ENCODE data around the gene ZNF292. TPM values are rescaled to one million over a fixed set of nuclear protein-coding genes. Genes with fewer than 3 reads are reported as not detected.

The ZNF292 gene
- total and polyA plus RNA-seq, 2 donors (not counting 3 experiments of a cell fraction or from before 2014, with no cell fraction given): 3.5 to 24.9 TPM

DNA sequence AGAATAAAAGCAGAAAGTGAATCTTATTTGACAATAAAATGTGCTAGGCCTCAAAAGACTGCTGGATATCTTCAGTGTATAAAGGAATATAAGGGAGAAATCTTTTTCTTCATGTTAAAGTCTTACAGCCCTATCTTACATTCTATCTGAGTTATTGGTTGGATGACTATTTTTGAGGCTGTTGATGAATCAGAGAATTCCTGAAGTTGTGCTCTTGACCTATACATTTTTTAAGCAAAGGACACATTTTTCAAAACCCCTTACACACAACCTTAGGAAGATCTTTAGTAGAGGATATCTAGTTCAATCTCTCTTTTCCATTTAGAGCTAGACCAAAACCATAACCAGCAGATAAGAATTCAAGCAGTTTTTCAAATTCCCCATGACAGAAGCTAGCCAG is 49.5 kb upstream of the ZNF292 start:
- no peak overlapping the region for H3K27ac ChIP-seq (ENCODE audit: insufficient read depth, low read depth, low read length)
- no peak overlapping the region for H3K9ac ChIP-seq (replicated peaks; ENCODE audit: extremely low read depth, insufficient read depth, low read length)
- H3K4me2 ChIP-seq (ENCODE audit: insufficient read depth, low read length): no peak overlapping the region
- H2AFZ ChIP-seq (ENCODE audit: low read depth, low read length): no peak overlapping the region
- no peaks in the 10 kb centered on the region for H3K4me1 ChIP-seq (ENCODE audit: control insufficient read depth, extremely low read depth, insufficient read depth, low read length)
- no peak for DNase-seq (ENCODE audit: low read depth, low spot score)
- dilution Hi-C loops (cut with MboI; ENCODE audit: extremely low pct_ligation_motif_present, low sequenced_read_pairs): no loop called here
- H3K9me3 ChIP-seq (replicated peaks; ENCODE audit: control insufficient read depth, insufficient read depth, low read length): no peaks in the 10 kb centered on the region
- no peaks in the 10 kb centered on the region for H3K27me3 ChIP-seq (ENCODE audit: control insufficient read depth in 2 of 2, insufficient read depth in 2 of 2, low read length in 2 of 2)
- no peak overlapping the region for H3K4me3 ChIP-seq (replicated peaks in 1 of 3; ENCODE audit: insufficient read depth in 1 of 3, low read depth in 1 of 3, low read length in 3 of 3)
- H3K36me3 ChIP-seq (ENCODE audit: control insufficient read depth in 2 of 2, extremely low read depth in 1 of 2, insufficient read depth in 2 of 2, low read length in 2 of 2): no peaks in the 10 kb centered on the region
- CTCF ChIA-PET: interaction anchor here (1.0 kb wide), 1 partner anchor 11 kb away, joined by 5 read pairs; the partner anchor contains the start of gene CGA
- no peak for TF ChIP-seq JUN (IDR thresholded peaks at IDR 0.05; ENCODE audit: borderline replicate concordance, insufficient read depth, insufficient read length, low read depth)
- POLR2A ChIA-PET: no interaction called here
- no peaks in the 10 kb centered on the region for H3K9me1 ChIP-seq (replicated peaks; ENCODE audit: control insufficient read depth, extremely low read depth, insufficient read depth, low read length)
- no peaks in the 10 kb centered on the region for H4K20me1 ChIP-seq (replicated peaks; ENCODE audit: control insufficient read depth, extremely low read depth, insufficient read depth, low read length)
- intact Hi-C loops (cut with micrococcal nuclease): no loop called here
- H3K79me2 ChIP-seq (ENCODE audit: control insufficient read depth, insufficient read depth, low read length): no peaks in the 10 kb centered on the region
- BruUV-seq (replicated peaks): no TSS peak
- FAIRE-seq: no peak

DNA sequence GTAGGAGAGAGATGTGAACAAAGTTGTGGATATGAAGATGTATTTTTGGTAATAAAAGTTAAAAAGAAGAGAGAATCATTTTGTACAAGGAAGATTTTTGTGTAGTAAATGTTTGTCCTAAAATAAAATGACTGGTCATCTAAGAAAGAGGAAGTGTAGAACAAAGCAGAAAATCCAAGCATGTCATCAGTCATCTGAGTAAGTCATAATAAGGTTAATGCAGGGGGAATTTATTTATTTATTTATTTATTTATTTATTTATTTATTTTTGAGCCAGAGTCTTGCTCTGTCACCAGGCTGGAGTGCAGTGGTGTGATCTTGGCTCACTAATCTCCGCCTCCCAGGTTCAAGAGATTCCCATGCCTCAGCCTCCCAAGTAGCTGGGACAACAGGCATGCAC is 44.7 kb upstream of the ZNF292 start:
- DNase-seq (ENCODE audit: low read depth, low spot score) (no peak), FAIRE-seq (no peak)
- ChIA-PET POLR2A (no interaction called here), CTCF (interaction anchor here (0.8 to 1.0 kb wide), 2 partner anchors 32 kb away, joined by 3 to 4 read pairs; no protein-coding TSS in a partner anchor)
- H3K4me1 ChIP-seq (ENCODE audit: control insufficient read depth, extremely low read depth, insufficient read depth, low read length): no peaks in the 10 kb centered on the region
- H3K4me2 ChIP-seq (ENCODE audit: insufficient read depth, low read length): no peak overlapping the region
- no peaks in the 10 kb centered on the region for H4K20me1 ChIP-seq (replicated peaks; ENCODE audit: control insufficient read depth, extremely low read depth, insufficient read depth, low read length)
- no peaks in the 10 kb centered on the region for H3K9me1 ChIP-seq (replicated peaks; ENCODE audit: control insufficient read depth, extremely low read depth, insufficient read depth, low read length)
- H3K79me2 ChIP-seq (ENCODE audit: control insufficient read depth, insufficient read depth, low read length): no peaks in the 10 kb centered on the region
- no peaks in the 10 kb centered on the region for H3K36me3 ChIP-seq (ENCODE audit: control insufficient read depth in 2 of 2, extremely low read depth in 1 of 2, insufficient read depth in 2 of 2, low read length in 2 of 2)
- H2AFZ ChIP-seq (ENCODE audit: low read depth, low read length): no peak overlapping the region
- H3K27ac ChIP-seq (ENCODE audit: insufficient read depth, low read depth, low read length): no peak overlapping the region
- no TSS peak for BruUV-seq (replicated peaks)
- dilution Hi-C loops (cut with MboI; ENCODE audit: extremely low pct_ligation_motif_present, low sequenced_read_pairs) (no loop called here), intact Hi-C loops (cut with micrococcal nuclease) (no loop called here)
- TF ChIP-seq POLR2A (IDR thresholded peaks at IDR 0.05; ENCODE audit: low read depth, low read length) (no peak), MYC (IDR thresholded peaks at IDR 0.05; ENCODE audit: low read depth, low read length) (no peak), JUN (IDR thresholded peaks at IDR 0.05; ENCODE audit: borderline replicate concordance, insufficient read depth, insufficient read length, low read depth) (no peak)
- TF ChIP-seq, protein P1, sequence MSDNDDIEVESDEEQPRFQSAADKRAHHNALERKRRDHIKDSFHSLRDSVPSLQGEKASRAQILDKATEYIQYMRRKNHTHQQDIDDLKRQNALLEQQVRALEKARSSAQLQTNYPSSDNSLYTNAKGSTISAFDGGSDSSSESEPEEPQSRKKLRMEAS (IDR thresholded peaks at IDR 0.05; ENCODE audit: insufficient read depth, insufficient read length): no peak
- H3K4me3 ChIP-seq (replicated peaks in 1 of 3; ENCODE audit: insufficient read depth in 1 of 3, low read depth in 1 of 3, low read length in 3 of 3): no peak overlapping the region
- no peak overlapping the region for H3K9ac ChIP-seq (replicated peaks; ENCODE audit: extremely low read depth, insufficient read depth, low read length)
- H3K27me3 ChIP-seq (ENCODE audit: control insufficient read depth in 2 of 2, insufficient read depth in 2 of 2, low read length in 2 of 2): peaks cover 0 to 2% of the 10 kb centered on the region in 2 experiments
- H3K9me3 ChIP-seq (replicated peaks; ENCODE audit: control insufficient read depth, insufficient read depth, low read length): no peaks in the 10 kb centered on the region
